Mesothelial cell of epicardium (in vitro differentiated cells): ENCODE data around the gene TXNDC16. TPM values are rescaled to one million over a fixed set of nuclear protein-coding genes. Genes with fewer than 3 reads are reported as not detected.
A peak's percentile ranks its signal among the peaks of the same experiment; 100 is the strongest.

Experiments
- DNase-seq, 2 experiments: peaks; one replicate each; pipeline ENCODE4 v3.0.0; 2021; ENCODE audit warnings: low spot score in 2 of 2; ENCODE audit not compliant: unreplicated experiment in 2 of 2
- H3K27ac Mint-ChIP-seq: 2 replicates; pipeline ENCODE4 v1.8.0; 2021; ENCODE audit warnings: mixed read lengths
- H3K27me3 Mint-ChIP-seq: 2 replicates; pipeline ENCODE4 v1.8.0; 2021; ENCODE audit warnings: low read depth, mixed read lengths
- H3K36me3 Mint-ChIP-seq: 2 replicates; pipeline ENCODE4 v1.8.0; 2021; ENCODE audit warnings: mixed read lengths
- H3K4me1 Mint-ChIP-seq: 2 replicates; pipeline ENCODE4 v1.8.0; 2021; ENCODE audit warnings: mixed read lengths
- H3K4me3 Mint-ChIP-seq: 2 replicates; pipeline ENCODE4 v1.8.0; 2021; ENCODE audit warnings: mild to moderate bottlenecking, moderate library complexity, mixed read lengths
- H3K9me3 Mint-ChIP-seq: 2 replicates; pipeline ENCODE4 v1.8.0; 2021; ENCODE audit warnings: mixed read lengths
- CTCF ChIP-seq: fragments of 200-600 bp; sonication (generic); IDR thresholded peaks from one replicate; pipeline ENCODE4 v1.5.0; 2021; ENCODE audit warnings: antibody characterized with exemption; ENCODE audit not compliant: unreplicated experiment
- total RNA-seq: library from RNA; stranded (reverse); gene quantifications from 3 replicates; pipeline ENCODE4 v1.2.1, GENCODE V29; 2021

The TXNDC16 gene
- total RNA-seq, 1 donor from 2014 or later, result 12.7 TPM

- no peak for DNase-seq
- no peak for TF ChIP-seq CTCF
- Mint-ChIP-seq H3K27ac (peak overlapping the region; percentile 62), H3K9me3 (no peaks in the 10 kb centered on the region), H3K27me3 (no peaks in the 10 kb centered on the region), H3K4me3 (peak overlapping the region; percentile 72), H3K4me1 (peaks cover 28% of the 10 kb centered on the region), H3K36me3 (no peaks in the 10 kb centered on the region)
Measured at GRCh38 chr14:52550661-52551060, 1.6 kb downstream of the TXNDC16 start.

GRCh38 chr14:52547526-52547925 is 4.8 kb downstream of the TXNDC16 start:
- Mint-ChIP-seq H3K27me3 (no peaks in the 10 kb centered on the region), H3K4me1 (peaks cover 29% of the 10 kb centered on the region), H3K4me3 (no peak overlapping the region), H3K27ac (no peak overlapping the region), H3K36me3 (no peaks in the 10 kb centered on the region), H3K9me3 (no peaks in the 10 kb centered on the region)
- no peak for DNase-seq
- TF ChIP-seq CTCF, result no peak

- H3K4me1 Mint-ChIP-seq, result peaks cover 29% of the 10 kb centered on the region
- no peaks in the 10 kb centered on the region for H3K27me3 Mint-ChIP-seq
- no peak overlapping the region for H3K4me3 Mint-ChIP-seq
- H3K36me3 Mint-ChIP-seq, result no peaks in the 10 kb centered on the region
- H3K27ac Mint-ChIP-seq, result no peak overlapping the region
- DNase-seq, result no peak
- no peaks in the 10 kb centered on the region for H3K9me3 Mint-ChIP-seq
- TF ChIP-seq CTCF, result no peak
Measured at GRCh38 chr14:52547027-52547426, 5.3 kb downstream of the TXNDC16 start.

- Mint-ChIP-seq H3K27me3 (no peaks in the 10 kb centered on the region), H3K4me1 (peaks cover 24% of the 10 kb centered on the region), H3K9me3 (no peaks in the 10 kb centered on the region), H3K4me3 (no peak overlapping the region), H3K36me3 (no peaks in the 10 kb centered on the region), H3K27ac (no peak overlapping the region)
- DNase-seq, result no peak
- TF ChIP-seq CTCF, result no peak
Measured at GRCh38 chr14:52546318-52546670, 6.0 kb downstream of the TXNDC16 start.

GRCh38 chr14:52545584-52546317 is 6.6 kb downstream of the TXNDC16 start:
- H3K9me3 Mint-ChIP-seq, result no peaks in the 10 kb centered on the region
- H3K27me3 Mint-ChIP-seq, result no peaks in the 10 kb centered on the region
- DNase-seq, result no peak
- no peaks in the 10 kb centered on the region for H3K36me3 Mint-ChIP-seq
- no peak for TF ChIP-seq CTCF
- no peak overlapping the region for H3K27ac Mint-ChIP-seq
- no peak overlapping the region for H3K4me3 Mint-ChIP-seq
- H3K4me1 Mint-ChIP-seq, result peaks cover 19% of the 10 kb centered on the region
